Adrenal gland (tissue), 12 donors: ENCODE results near the gene ZNF236. TPM values are rescaled to one million over a fixed set of nuclear protein-coding genes. Genes with fewer than 3 reads are reported as not detected.

ENCODE experiments used
- DNase-seq, 7 donors: peaks; one replicate each; pipeline ENCODE4 v3.0.0-alpha.2; 2019 to 2020
- H3K27ac ChIP-seq, 5 donors: fragments of 200-600 bp; sonication (generic) in 4 of 5; 1 replicate in 3 of 5; 2 replicates in 2 of 5; pipeline versions ENCODE4 v1.5.1 to v1.8.0; 2016 to 2020; ENCODE audit warnings: mild to moderate bottlenecking in 1 of 5
- H3K27me3 ChIP-seq: fragments of 200-600 bp; 2 replicates; pipeline ENCODE4 v1.8.0; 2021
- H3K36me3 ChIP-seq, 2 donors: fragments of 200-600 bp; replicated peaks in 1 of 2; 1 replicate in 1 of 2; 2 replicates in 1 of 2; pipeline versions ENCODE4 v1.5.1 to v1.8.0; 2018 to 2022
- H3K4me1 ChIP-seq, 2 donors: fragments of 200-600 bp; replicated peaks in 1 of 2; 1 replicate in 1 of 2; 2 replicates in 1 of 2; pipeline versions ENCODE4 v1.5.1 to v1.8.0; 2018 to 2021
- H3K4me3 ChIP-seq, 4 donors: fragments of 200-600 bp; sonication (generic) in 3 of 4; one replicate each; pipeline ENCODE4 v1.5.1; 2016 to 2018
- H3K9me3 ChIP-seq, 3 donors: fragments of 200-600 bp; sonication (generic) in 1 of 3; replicated peaks in 1 of 3; 1 replicate in 2 of 3; 2 replicates in 1 of 3; pipeline versions ENCODE4 v1.5.1 to v1.8.0; 2016 to 2021
- CTCF ChIP-seq, 6 experiments: fragments of 450-650 bp in 4 of 6; fragments of 200-600 bp in 2 of 6; sonication (generic) in 1 of 6; IDR thresholded peaks; 1 replicate in 5 of 6; 2 replicates in 1 of 6; pipeline versions ENCODE4 v1.5.1 to v1.8.0; 2016 to 2021; ENCODE audit warnings: antibody characterized with exemption in 6 of 6, mild to moderate bottlenecking in 2 of 6, moderate library complexity in 1 of 6
- POLR2A ChIP-seq, 2 donors: fragments of 450-650 bp; IDR thresholded peaks; one replicate each; pipeline ENCODE4 v1.6.1; 2017; ENCODE audit warnings: antibody characterized with exemption in 2 of 2, mild to moderate bottlenecking in 2 of 2, moderate library complexity in 1 of 2
- WGBS, 4 donors: extraction: QIAGEN DNeasy Blood & Tissue Kit in 2 of 4; methylation state at CpG; one replicate each; pipeline versions ENCODE4 v1.1.5 to v1.1.7; 2013 to 2017; 5-methylcytosine and 5-hydroxymethylcytosine counted together
- intact Hi-C, 2 donors: fragments of 100-400 bp; cut with DNase I; formaldehyde crosslinking; loops; one replicate each; pipeline versions ENCODE4 v1.14.1 to v1.15.0; 2022 to 2023
- polyA plus RNA-seq, 3 donors: library from polyadenylated mRNA; stranded (reverse); fragments of 200-250 nt in 2 of 3; fragments of 350-450 nt in 1 of 3; fragmentation: Illumina TruSeq in 1 of 3; extraction: RNeasy Lipid Tissue Mini Kit (QIAGEN cat#74804) in 1 of 3; gene quantifications; one replicate each; pipeline ENCODE4 v1.2.3, GENCODE V29; 2013 to 2014
- total RNA-seq, 9 donors: library from RNA; depleted of rRNA in 4 of 9; stranded (reverse); fragments of >200 nt in 4 of 9; fragments of 120-200 nt in 1 of 9; fragmentation: NEBNext Ultra II Directional in 1 of 9; extraction: Animal tissue kit (Norgen Biotek cat#: 25700) in 1 of 9; gene quantifications; one replicate each; pipeline versions ENCODE4 v1.1.0 to v1.2.4, GENCODE V29; 2013 to 2023
- donor health status: healthy with polysubstance abuse.
- donor health status: Bipolar disorder and iron deficiency.
- donor health status: DM: yes; HTN: yes; CAD: no.
- donor health status: DM: no; HTN: no; CAD: no.
- donor health status: DM: no; HTN: no; CAD: no.
- donor health status: DM: yes; HTN: yes; CAD: no.

ZNF236 gene
- total and polyA plus RNA-seq, 12 donors = 2.7 to 35.2 (median 8.1) TPM

DNA sequence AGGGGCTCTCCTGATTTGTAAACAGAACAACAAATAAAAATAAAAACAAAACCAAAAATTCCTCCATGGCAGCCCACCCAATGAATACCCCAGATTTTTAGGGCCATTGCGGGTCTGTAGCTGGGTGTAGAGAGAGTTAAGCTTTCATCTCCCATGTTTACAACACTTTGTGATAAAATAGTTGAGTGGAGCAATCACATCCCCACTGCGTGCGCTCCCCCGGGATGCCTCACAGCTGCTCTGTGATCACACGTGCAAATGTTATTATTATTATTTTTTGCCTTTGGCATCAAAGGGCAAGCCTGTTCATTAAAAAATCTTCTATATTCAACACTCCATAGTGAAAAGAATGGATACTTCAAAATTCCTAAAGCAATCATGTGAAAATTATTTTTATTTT lies 192.2 kb downstream of the ZNF236 start:
- Histone ChIP-seq H3K27ac (peak overlapping the region in 2 of 5 donors; percentile 78 to 83), H3K4me3 (no peak overlapping the region), H3K9me3 (no peaks in the 10 kb centered on the region), H3K4me1 (peaks cover 0 to 15% of the 10 kb centered on the region in 2 donors), H3K27me3 (no peaks in the 10 kb centered on the region), H3K36me3 (no peaks in the 10 kb centered on the region)
- TF ChIP-seq POLR2A (IDR thresholded peaks at IDR 0.05) (no peak), CTCF (IDR thresholded peaks at IDR 0.05) (no peak)
- DNase-seq = no peak
- intact Hi-C loops = no loop called here
- 84 to 86% (median 86%) methylated on average over 5 of the region's 5 CpGs for WGBS, 4 donors

GRCh38 chr18:77015169-77015568 lies 192.8 kb downstream of the ZNF236 start:
- no peaks in the 10 kb centered on the region for H3K9me3 ChIP-seq
- DNase-seq = peak in 2 of 7 donors; percentile 20 to 35
- intact Hi-C loops = no loop called here
- no peak overlapping the region for H3K4me3 ChIP-seq
- 64 to 75% (median 71%) methylated on average over 4 of the region's 4 CpGs for WGBS, 4 donors
- H3K27me3 ChIP-seq = no peaks in the 10 kb centered on the region
- H3K36me3 ChIP-seq = no peaks in the 10 kb centered on the region
- H3K4me1 ChIP-seq = peaks cover 0 to 15% of the 10 kb centered on the region in 2 donors
- no peak for TF ChIP-seq POLR2A (IDR thresholded peaks at IDR 0.05)
- no peak for TF ChIP-seq CTCF (IDR thresholded peaks at IDR 0.05)
- no peak overlapping the region for H3K27ac ChIP-seq

- Histone ChIP-seq H3K4me3 (no peak overlapping the region), H3K27me3 (no peaks in the 10 kb centered on the region), H3K9me3 (no peaks in the 10 kb centered on the region), H3K27ac (no peak overlapping the region), H3K36me3 (no peaks in the 10 kb centered on the region), H3K4me1 (peaks cover 0 to 15% of the 10 kb centered on the region in 2 donors)
- intact Hi-C loops = no loop called here
- no peak for TF ChIP-seq POLR2A (IDR thresholded peaks at IDR 0.05)
- no peak for TF ChIP-seq CTCF (IDR thresholded peaks at IDR 0.05)
- DNase-seq = no peak
- 67 to 84% (median 76%) methylated on average over 16 of the region's 16 CpGs for WGBS, 4 donors
Observed at GRCh38 chr18:77015771-77016710, 193.7 kb downstream of the ZNF236 start.

DNA sequence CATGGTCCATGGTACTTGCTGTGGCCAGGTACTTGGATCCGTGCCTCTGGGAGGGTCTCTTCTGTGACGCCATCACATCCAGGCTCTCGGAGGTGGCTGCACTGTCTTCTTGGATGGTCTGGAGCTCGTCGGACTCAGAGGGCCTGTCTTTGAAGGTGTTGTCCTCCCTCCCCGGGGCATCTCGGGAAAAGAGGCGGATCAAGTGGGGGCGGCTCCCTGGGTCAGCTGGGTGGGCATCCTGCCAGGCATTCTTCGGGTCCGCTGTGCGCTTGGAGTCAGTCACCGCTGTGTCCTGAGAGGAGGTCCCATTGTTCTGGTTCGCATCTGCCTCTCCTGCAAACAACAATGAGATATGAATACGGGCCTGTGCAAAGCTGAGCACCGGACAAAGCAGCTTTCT lies 194.6 kb downstream of the ZNF236 start:
- no peak overlapping the region for H3K4me3 ChIP-seq
- 85 to 89% (median 88%) methylated on average over 9 to 16 of the region's 16 CpGs for WGBS, 4 donors

More for the DNA sequence above, 194.6 kb downstream of the ZNF236 start:
- Histone ChIP-seq H3K36me3 (no peaks in the 10 kb centered on the region), H3K4me1 (peaks cover 0 to 15% of the 10 kb centered on the region in 2 donors), H3K27ac (no peak overlapping the region), H3K27me3 (no peaks in the 10 kb centered on the region), H3K9me3 (no peaks in the 10 kb centered on the region)
- intact Hi-C loops = no loop called here
- no peak for DNase-seq
- TF ChIP-seq POLR2A (IDR thresholded peaks at IDR 0.05) (no peak), CTCF (IDR thresholded peaks at IDR 0.05) (no peak)
